Measurements from ENCODE around the gene ESR2. TPM values are rescaled to one million over a fixed set of nuclear protein-coding genes. Genes with fewer than 3 reads are reported as not detected.
"Not testable (repeated sequence)": the region's sequence is repeated elsewhere in the genome, so short reads cannot be mapped to it uniquely, and the experiment has no call there.

ESR2 gene
- total RNA-seq, 4 donors from 2014 or later = 1.4 to 1.6 (median 1.5) TPM

- TF ChIP-seq CTCF (IDR thresholded peaks at IDR 0.05) = no peak
- ATAC-seq (ENCODE audit: low FRiP score) = no peak
- DNase-seq (ENCODE audit: low spot score) = no peak
Observed at GRCh38 chr14:64217308-64217707, 76.9 kb downstream of the ESR2 start.

DNA sequence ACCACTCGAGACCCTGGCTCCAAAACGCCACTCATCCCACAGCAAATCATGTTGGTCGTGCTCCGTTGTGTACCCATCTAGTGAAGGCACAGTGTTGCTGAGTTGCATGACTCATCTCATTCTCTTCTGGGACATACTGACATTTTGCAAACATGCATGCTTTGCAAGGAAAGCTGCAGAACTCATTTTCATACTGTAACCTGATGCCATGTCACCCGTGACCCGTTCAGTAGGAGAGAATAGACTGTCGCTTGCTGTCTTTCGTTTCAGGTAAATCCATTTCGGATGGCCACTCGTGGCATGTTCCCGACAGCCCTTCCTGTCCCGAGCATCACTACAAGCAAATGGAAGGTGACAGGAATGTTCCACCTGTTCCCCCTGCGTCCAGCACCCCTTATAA, 78.2 kb downstream of the ESR2 start:
- DNase-seq (ENCODE audit: low spot score) (no peak), ATAC-seq (ENCODE audit: low FRiP score) (no peak)
- TF ChIP-seq CTCF (IDR thresholded peaks at IDR 0.05) = no peak

DNA sequence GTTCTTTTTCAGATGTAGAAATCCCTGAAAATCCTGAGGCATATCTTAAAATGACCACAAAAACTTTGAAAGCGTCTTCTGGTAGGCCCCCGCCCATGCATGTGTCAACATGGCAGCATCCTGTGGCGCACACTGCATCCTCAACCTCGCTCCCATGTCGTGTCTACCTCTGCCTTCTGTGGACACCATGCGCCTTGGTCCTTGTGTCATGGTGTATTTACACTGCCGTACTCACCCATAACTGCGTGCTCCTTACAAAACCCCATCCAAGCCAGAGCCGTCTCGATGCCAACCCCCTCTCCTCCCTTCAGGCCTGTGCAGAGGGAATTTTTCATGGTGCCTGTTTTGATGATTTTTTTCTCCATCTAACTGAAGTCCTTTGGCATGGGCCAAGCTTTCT, 78.9 kb downstream of the ESR2 start:
- TF ChIP-seq CTCF (IDR thresholded peaks at IDR 0.05) = no peak
- ATAC-seq (ENCODE audit: low FRiP score) (no peak), DNase-seq (ENCODE audit: low spot score) (no peak)

DNA sequence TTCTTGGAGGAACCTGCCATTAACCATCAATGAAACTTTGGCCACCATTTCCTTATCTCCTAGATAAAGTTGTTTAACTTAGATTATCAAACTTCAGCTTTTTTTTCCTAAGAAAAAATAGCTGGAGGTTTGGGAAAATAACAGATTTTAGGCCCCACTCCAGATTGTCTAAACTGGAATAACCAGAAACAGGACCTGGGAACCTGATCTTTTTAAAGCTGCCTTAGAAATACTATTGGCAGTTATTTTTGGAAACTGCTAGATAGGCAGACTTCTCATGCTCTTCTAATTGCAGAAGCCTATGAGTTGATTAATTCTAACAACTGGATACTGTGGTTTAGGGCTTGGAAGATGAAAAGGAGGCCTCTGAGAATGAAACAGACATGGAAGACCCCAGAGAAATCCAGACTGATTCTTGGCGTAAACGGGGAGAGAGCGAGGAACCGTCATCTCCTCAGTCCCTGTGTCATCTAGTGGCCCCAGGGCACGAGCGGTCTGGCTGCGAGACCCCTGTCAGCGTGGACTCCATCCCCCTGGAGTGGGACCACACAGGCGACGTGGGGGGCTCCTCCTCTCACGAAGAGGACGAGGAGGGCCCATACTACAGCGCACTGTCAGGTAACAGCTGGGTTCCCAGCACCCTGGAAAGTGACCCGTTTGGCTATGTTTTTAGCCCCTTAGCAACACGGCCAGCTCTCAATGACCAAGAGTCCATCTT, 80.2 kb downstream of the ESR2 start:
- TF ChIP-seq CTCF (IDR thresholded peaks at IDR 0.05) = no peak
- DNase-seq (ENCODE audit: low spot score) (no peak), ATAC-seq (ENCODE audit: low FRiP score) (no peak)

DNA sequence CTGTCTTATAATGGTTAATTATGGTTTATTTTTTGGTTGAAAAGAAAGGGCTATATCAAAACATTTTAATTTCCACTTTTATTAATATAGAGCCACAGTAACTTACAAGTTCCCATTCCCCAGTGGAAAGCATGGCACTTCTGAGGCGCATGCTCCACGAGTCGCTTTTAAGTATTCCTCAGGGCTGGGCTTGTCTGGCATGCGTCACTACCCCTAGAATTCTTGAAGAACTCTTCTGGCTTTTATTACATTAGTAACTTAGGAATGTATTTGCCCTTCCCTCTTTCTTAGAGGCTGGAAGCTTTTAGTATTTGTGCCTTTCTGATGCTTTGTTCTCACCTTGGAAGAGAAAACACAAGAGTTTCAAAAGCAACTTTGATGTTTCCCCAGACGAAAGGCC, 81.1 kb downstream of the ESR2 start:
- TF ChIP-seq CTCF (IDR thresholded peaks at IDR 0.05) = no peak
- no peak for DNase-seq (ENCODE audit: low spot score)
- no peak for ATAC-seq (ENCODE audit: low FRiP score)

- ATAC-seq (ENCODE audit: low FRiP score) = no peak
- DNase-seq (ENCODE audit: low spot score) = no peak
- no peak for TF ChIP-seq CTCF (IDR thresholded peaks at IDR 0.05)
Observed at GRCh38 chr14:64212666-64213065, 81.5 kb downstream of the ESR2 start.

GRCh38 chr14:64210912-64211311, 83.3 kb downstream of the ESR2 start:
- not testable (repeated sequence) for ATAC-seq (ENCODE audit: low FRiP score); DNase-seq (ENCODE audit: low spot score)

All from omental fat pad (tissue), 4 donors.